Uterus (tissue), 4 donors: ENCODE data around the gene RAB9A. TPM values are rescaled to one million over a fixed set of nuclear protein-coding genes. Genes with fewer than 3 reads are reported as not detected.

Source experiments
- DNase-seq, 2 donors: peaks; one replicate each; pipeline ENCODE4 v3.0.0-alpha.2; 2019 to 2020
- H3K27ac ChIP-seq, 2 donors: fragments of 200-600 bp; sonication (generic); 1 replicate in 1 of 2; 2 replicates in 1 of 2; pipeline ENCODE4 v1.5.1; 2016 to 2018
- H3K27me3 ChIP-seq, 2 donors: fragments of 200-600 bp; sonication (generic); one replicate each; pipeline ENCODE4 v1.5.1; 2018 to 2019; ENCODE audit warnings: control low read depth in 1 of 2
- H3K36me3 ChIP-seq, 2 donors: fragments of 200-600 bp; sonication (generic); one replicate each; pipeline ENCODE4 v1.5.1; 2019; ENCODE audit warnings: control low read depth in 1 of 2
- H3K4me1 ChIP-seq, 2 donors: fragments of 200-600 bp; sonication (generic); one replicate each; pipeline ENCODE4 v1.5.1; 2018 to 2019; ENCODE audit warnings: control low read depth in 1 of 2
- H3K4me3 ChIP-seq, 2 donors: fragments of 200-600 bp; sonication (generic); 1 replicate in 1 of 2; 2 replicates in 1 of 2; pipeline ENCODE4 v1.5.1; 2018 to 2019; ENCODE audit warnings: mild to moderate bottlenecking in 1 of 2
- H3K9me3 ChIP-seq, 2 donors: fragments of 200-600 bp; sonication (generic); one replicate each; pipeline ENCODE4 v1.5.1; 2019; ENCODE audit warnings: control low read depth in 1 of 2
- CTCF ChIP-seq, 4 experiments: fragments of 200-600 bp in 2 of 4; fragments of 450-650 bp in 2 of 4; sonication (generic) in 2 of 4; IDR thresholded peaks; one replicate each; pipeline ENCODE4 v1.5.1; 2016 to 2019; ENCODE audit warnings: antibody characterized with exemption in 4 of 4, mild to moderate bottlenecking in 2 of 4, moderate library complexity in 1 of 4
- POLR2A ChIP-seq, 2 donors: fragments of 450-650 bp; IDR thresholded peaks; one replicate each; pipeline ENCODE4 v1.6.1; 2016; ENCODE audit warnings: antibody characterized with exemption in 2 of 2, mild to moderate bottlenecking in 1 of 2, moderate library complexity in 1 of 2
- intact Hi-C: fragments of 100-400 bp; cut with DNase I; formaldehyde crosslinking; loops from one replicate; pipeline ENCODE4 v1.15.1; 2023; ENCODE audit warnings: low total_unique reads
- total RNA-seq, 4 donors: library from RNA; depleted of rRNA in 3 of 4; stranded (reverse); fragments of >200 nt in 3 of 4; gene quantifications; one replicate each; pipeline versions ENCODE4 v1.1.0 to v1.2.4, GENCODE V29; 2014 to 2023
- donor health status: DM: yes; HTN: yes; CAD: no.

Gene RAB9A
- total RNA-seq, 4 donors from 2014 or later, result 27.2 to 40.2 (median 28.2) TPM

GRCh38 chrX:13649838-13650237 is 39.1 kb upstream of the RAB9A start:
- no peak for TF ChIP-seq POLR2A (IDR thresholded peaks at IDR 0.05)
- TF ChIP-seq CTCF (IDR thresholded peaks at IDR 0.05), result no peak
- Histone ChIP-seq H3K27me3 (no peaks in the 10 kb centered on the region), H3K9me3 (no peaks in the 10 kb centered on the region), H3K27ac (peak overlapping the region in 1 of 2 donors; percentile 2), H3K4me1 (no peaks in the 10 kb centered on the region), H3K36me3 (no peaks in the 10 kb centered on the region), H3K4me3 (no peak overlapping the region)
- DNase-seq, result no peak
- intact Hi-C loops, result no loop called here

- Histone ChIP-seq H3K4me1 (no peaks in the 10 kb centered on the region), H3K4me3 (no peak overlapping the region), H3K27ac (peak overlapping the region in 1 of 2 donors; percentile 2), H3K9me3 (no peaks in the 10 kb centered on the region), H3K36me3 (no peaks in the 10 kb centered on the region), H3K27me3 (no peaks in the 10 kb centered on the region)
- no peak for DNase-seq
- intact Hi-C loops, result no loop called here
- TF ChIP-seq CTCF (IDR thresholded peaks at IDR 0.05) (no peak), POLR2A (IDR thresholded peaks at IDR 0.05) (no peak)
Measured at GRCh38 chrX:13650318-13650717, 38.6 kb upstream of the RAB9A start.

GRCh38 chrX:13651150-13651549 is 37.8 kb upstream of the RAB9A start:
- Histone ChIP-seq H3K9me3 (no peaks in the 10 kb centered on the region), H3K27ac (peak overlapping the region; percentile 77), H3K4me3 (no peak overlapping the region), H3K27me3 (no peaks in the 10 kb centered on the region), H3K36me3 (no peaks in the 10 kb centered on the region), H3K4me1 (no peaks in the 10 kb centered on the region)
- intact Hi-C loops, result no loop called here
- TF ChIP-seq POLR2A (IDR thresholded peaks at IDR 0.05), result no peak
- no peak for TF ChIP-seq CTCF (IDR thresholded peaks at IDR 0.05)
- DNase-seq, result no peak

GRCh38 chrX:13652287-13652793 is 36.6 kb upstream of the RAB9A start:
- Histone ChIP-seq H3K27me3 (no peaks in the 10 kb centered on the region), H3K27ac (peak overlapping the region; percentile 77), H3K4me3 (peak overlapping the region; percentile 46 to 76), H3K36me3 (no peaks in the 10 kb centered on the region), H3K4me1 (no peaks in the 10 kb centered on the region), H3K9me3 (no peaks in the 10 kb centered on the region)
- no peak for TF ChIP-seq POLR2A (IDR thresholded peaks at IDR 0.05)
- no peak for TF ChIP-seq CTCF (IDR thresholded peaks at IDR 0.05)
- DNase-seq, result peak in 1 of 2 donors; percentile 39
- intact Hi-C loops, result no loop called here

GRCh38 chrX:13652850-13653693 is 35.9 kb upstream of the RAB9A start, which contains the start of gene TCEANC:
Gene TCEANC (plus strand): TSS chrX:13653141. CDS start chrX:13662509, 9,368 bp downstream.
- TF ChIP-seq CTCF (IDR thresholded peaks at IDR 0.05) (no peak), POLR2A (IDR thresholded peaks at IDR 0.05) (peak; percentile 75 to 86)
- intact Hi-C loops, result no loop called here
- no peaks in the 10 kb centered on the region for H3K27me3 ChIP-seq
- DNase-seq, result peak; percentile 98
- H3K27ac ChIP-seq, result peak within 1 kb of the TSS; percentile 91 to 96
- H3K36me3 ChIP-seq, result no peaks in the 10 kb centered on the region
- H3K9me3 ChIP-seq, result no peaks in the 10 kb centered on the region
- peak within 1 kb of the TSS; percentile 68 to 76 for H3K4me3 ChIP-seq
- no peaks in the 10 kb centered on the region for H3K4me1 ChIP-seq
